GM21619 (cell line): ENCODE measurements around the gene TOP3B.
"Not testable (repeated sequence)": the region's sequence is repeated elsewhere in the genome, so short reads cannot be mapped to it uniquely, and the experiment has no call there.

Source experiments
- ATAC-seq: cut with Tn5 transposase; IDR thresholded peaks from one replicate; pipeline ENCODE4 v1.9.1; 2021; ENCODE audit not compliant: unreplicated experiment

Gene TOP3B

GRCh38 chr22:21931056-21931455 is 51.5 kb downstream of the TOP3B start:
- no peak for ATAC-seq

- no peak for ATAC-seq
Measured at GRCh38 chr22:21929253-21929652, 53.3 kb downstream of the TOP3B start.

GRCh38 chr22:21928048-21928447 is 54.5 kb downstream of the TOP3B start:
- ATAC-seq, result no peak

- ATAC-seq, result no peak
Measured at GRCh38 chr22:21927174-21927823, 55.3 kb downstream of the TOP3B start.

GRCh38 chr22:21926728-21927127 is 55.9 kb downstream of the TOP3B start:
- no peak for ATAC-seq

GRCh38 chr22:21923163-21923561 is 59.4 kb downstream of the TOP3B start:
- no peak for ATAC-seq

GRCh38 chr22:21922370-21923162 is 60.0 kb downstream of the TOP3B start:
- no peak for ATAC-seq

GRCh38 chr22:21921729-21922128 is 60.9 kb downstream of the TOP3B start:
- no peak for ATAC-seq

- ATAC-seq, result no peak
Measured at GRCh38 chr22:21921184-21921721, 61.3 kb downstream of the TOP3B start.

GRCh38 chr22:21920341-21921183 is 62.0 kb downstream of the TOP3B start:
- ATAC-seq, result no peak

- ATAC-seq, result no peak
Measured at GRCh38 chr22:21919526-21920307, 62.9 kb downstream of the TOP3B start.

- ATAC-seq, result no peak
Measured at GRCh38 chr22:21918466-21919185, 64.0 kb downstream of the TOP3B start.

GRCh38 chr22:21917959-21918261 is 64.7 kb downstream of the TOP3B start:
- no peak for ATAC-seq

GRCh38 chr22:21917181-21917958 is 65.2 kb downstream of the TOP3B start:
- no peak for ATAC-seq

- no peak for ATAC-seq
Measured at GRCh38 chr22:21916309-21916918, 66.2 kb downstream of the TOP3B start.

GRCh38 chr22:21915624-21916308 is 66.8 kb downstream of the TOP3B start:
- no peak for ATAC-seq

GRCh38 chr22:21914033-21914642 is 68.4 kb downstream of the TOP3B start:
- ATAC-seq, result not testable (repeated sequence)

GRCh38 chr22:21910367-21910766 is 72.2 kb downstream of the TOP3B start:
- not testable (repeated sequence) for ATAC-seq
